RWPE1 (cell line): ENCODE data around the gene UBE2L3.
"Not testable (repeated sequence)": the region's sequence is repeated elsewhere in the genome, so short reads cannot be mapped to it uniquely, and the experiment has no call there.

ENCODE experiments used
- CTCF ChIA-PET: fragments of 350-600 bp; sonication (Branson Sonifier 250); formaldehyde crosslinking; extraction: SDS; loops from one replicate; lab custom pipeline; 2021; lab: Yijun Ruan, JAX
- POLR2A ChIA-PET: fragments of 400-600 bp; formaldehyde crosslinking; extraction: SDS; loops from one replicate; lab custom pipeline; 2020; ENCODE audit warnings: antibody characterized with exemption; ENCODE audit not compliant: low non-redundant PET; lab: Yijun Ruan, JAX
- DNase-seq: peaks from one replicate; pipeline ENCODE4 v3.0.0; 2012; ENCODE audit warnings: low spot score
- H3K27ac ChIP-seq: fragments of 450-650 bp; 2 replicates; pipeline ENCODE4 v1.5.1; 2017
- CTCF ChIP-seq: fragments of 450-650 bp; conservative IDR thresholded peaks from 2 replicates; pipeline ENCODE4 v1.5.1; 2017; ENCODE audit warnings: low read depth, mild to moderate bottlenecking

UBE2L3 gene

GRCh38 chr22:21567456-21568346 is at the start of gene UBE2L3:
Gene UBE2L3 (plus strand): TSS chr22:21567714. CDS start chr22:21567745, 31 bp downstream.
- H3K27ac ChIP-seq = peak within 1 kb of the TSS; percentile 88
- ChIA-PET POLR2A (no interaction called here), CTCF (no interaction called here)
- TF ChIP-seq CTCF = no peak
- DNase-seq = peak; percentile 66

- DNase-seq, POLR2A ChIA-PET, H3K27ac ChIP-seq, CTCF ChIA-PET: not testable (repeated sequence)
These were observed 40.6 kb upstream of the UBE2L3 start for GRCh38 chr22:21526705-21527500.

DNA sequence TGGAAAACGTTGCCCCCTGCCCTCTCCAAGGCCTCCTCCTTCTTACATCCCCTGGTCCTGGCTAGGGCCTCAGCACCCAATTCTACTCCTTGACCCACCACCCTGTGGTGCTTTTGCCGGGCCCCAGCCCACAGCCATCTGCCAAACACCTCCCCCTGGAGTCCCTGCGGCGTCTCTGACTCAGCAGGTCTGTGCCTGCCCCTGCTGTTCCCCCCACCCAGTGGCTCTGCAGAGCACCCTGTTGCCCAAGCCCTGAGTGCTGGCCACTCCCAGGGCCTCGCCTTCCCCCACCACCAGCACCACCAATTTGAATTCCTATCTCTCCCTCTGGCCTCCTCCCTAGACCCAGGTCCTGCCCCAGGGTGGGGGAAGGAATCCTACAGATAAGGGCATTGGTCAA is 36.0 kb upstream of the UBE2L3 start:
- DNase-seq, POLR2A ChIA-PET, H3K27ac ChIP-seq, CTCF ChIA-PET: not testable (repeated sequence)

GRCh38 chr22:21532863-21533648 is 34.5 kb upstream of the UBE2L3 start:
- POLR2A ChIA-PET, CTCF ChIA-PET, DNase-seq, H3K27ac ChIP-seq: not testable (repeated sequence)

GRCh38 chr22:21539862-21540261 is 27.7 kb upstream of the UBE2L3 start:
- POLR2A ChIA-PET, H3K27ac ChIP-seq, DNase-seq, CTCF ChIA-PET: not testable (repeated sequence)

GRCh38 chr22:21544432-21545322 is 22.8 kb upstream of the UBE2L3 start:
- H3K27ac ChIP-seq, DNase-seq, CTCF ChIA-PET, POLR2A ChIA-PET: not testable (repeated sequence)

DNA sequence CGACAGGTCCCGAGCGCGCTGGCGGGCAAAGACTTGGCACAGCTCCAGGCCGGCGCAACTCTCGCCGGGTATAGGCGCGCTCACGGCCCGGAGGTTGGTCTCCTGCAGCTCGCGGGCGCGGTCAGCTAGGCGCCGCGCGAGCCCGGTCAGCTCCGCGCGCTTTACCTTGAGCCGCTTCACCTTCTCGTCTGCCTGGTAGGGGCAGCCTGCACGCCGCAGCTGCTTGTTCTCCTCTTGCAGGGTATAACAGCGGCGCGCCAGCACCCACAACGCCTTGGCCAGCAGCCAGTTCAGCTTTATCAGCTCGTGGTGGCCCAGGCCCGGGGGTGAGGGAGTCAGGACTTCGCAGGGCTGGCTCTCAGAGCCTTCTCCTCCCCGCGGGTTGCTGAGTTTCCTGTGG is 18.0 kb upstream of the UBE2L3 start:
- CTCF ChIA-PET, DNase-seq, POLR2A ChIA-PET, H3K27ac ChIP-seq: not testable (repeated sequence)

GRCh38 chr22:21550008-21550677 is 17.4 kb upstream of the UBE2L3 start:
- H3K27ac ChIP-seq, POLR2A ChIA-PET, CTCF ChIA-PET, DNase-seq: not testable (repeated sequence)

GRCh38 chr22:21550678-21551047 is 16.9 kb upstream of the UBE2L3 start:
- H3K27ac ChIP-seq, POLR2A ChIA-PET, DNase-seq, CTCF ChIA-PET: not testable (repeated sequence)

GRCh38 chr22:21551361-21551760 is 16.2 kb upstream of the UBE2L3 start, which contains the start of gene RIMBP3C:
Gene RIMBP3C (minus strand): TSS chr22:21551461. CDS start chr22:21550976, 485 bp downstream.
- POLR2A ChIA-PET, H3K27ac ChIP-seq, DNase-seq, CTCF ChIA-PET: not testable (repeated sequence)

DNA sequence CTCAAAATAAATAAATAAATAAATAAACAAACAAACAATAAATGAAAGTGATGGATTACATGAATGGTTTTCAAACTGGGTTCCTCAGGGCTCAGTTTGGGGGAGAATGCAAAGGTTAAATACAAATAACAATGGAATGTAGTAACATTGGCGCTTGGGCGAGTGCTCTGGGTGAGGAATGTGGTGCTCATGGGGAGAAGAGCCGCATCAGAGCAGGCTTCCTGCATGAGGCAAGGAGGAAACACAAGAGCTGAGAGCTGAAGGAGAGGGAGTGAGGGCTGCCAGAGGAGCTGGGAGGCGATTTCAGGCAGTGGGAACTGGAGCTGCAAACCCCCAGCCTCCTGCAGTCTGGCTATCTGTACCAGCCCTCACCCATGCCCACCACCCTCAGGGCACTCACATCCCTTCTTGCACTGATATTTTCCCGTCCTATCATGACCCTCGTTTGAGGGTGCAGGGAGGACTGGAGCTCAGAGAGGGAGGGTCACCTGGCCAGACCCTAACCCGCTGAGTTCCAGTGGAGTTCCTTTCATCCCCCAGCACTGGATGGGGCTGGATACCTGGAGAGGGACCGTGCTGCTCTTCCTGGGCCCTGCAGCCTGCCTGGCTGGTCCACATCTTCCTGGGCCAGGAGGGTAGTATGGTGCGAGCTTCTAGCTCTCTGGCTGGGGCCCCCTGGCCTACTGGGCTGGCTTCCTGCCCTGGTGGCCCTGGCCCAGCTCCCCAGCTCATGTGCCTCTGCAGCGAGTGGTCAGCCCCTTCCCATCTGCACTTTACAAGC is 8.0 kb upstream of the UBE2L3 start:
- DNase-seq, POLR2A ChIA-PET: not testable (repeated sequence)

DNA sequence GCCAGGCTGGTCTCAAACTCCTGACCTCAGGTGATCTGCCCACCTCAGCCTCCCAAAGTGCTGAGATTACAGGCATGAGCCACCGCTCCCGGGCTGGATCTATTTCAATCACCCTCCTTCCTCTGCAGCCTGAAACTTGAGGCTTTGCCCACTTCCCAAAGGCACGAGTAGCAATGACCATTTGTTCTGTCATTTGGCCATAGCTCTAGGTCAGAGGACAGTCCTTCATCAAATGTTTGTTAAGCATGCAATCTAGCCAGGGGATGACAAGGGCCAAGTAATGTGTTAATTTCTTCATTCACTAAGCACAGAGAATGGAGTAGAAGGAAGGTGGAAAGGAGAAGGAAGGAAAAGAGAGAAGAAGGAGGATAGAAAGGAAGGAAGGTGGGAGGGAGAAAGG is 6.9 kb upstream of the UBE2L3 start:
- POLR2A ChIA-PET, H3K27ac ChIP-seq, CTCF ChIA-PET, DNase-seq: not testable (repeated sequence)

More for the DNA sequence above, 8.0 kb upstream of the UBE2L3 start:
- CTCF ChIA-PET, H3K27ac ChIP-seq: not testable (repeated sequence)
